GM19438 (cell line): ENCODE measurements around the gene NAP1L1.

Experiments
- ATAC-seq: cut with Tn5 transposase; IDR thresholded peaks from one replicate; pipeline ENCODE4 v1.9.1; 2021; ENCODE audit warnings: low read depth; ENCODE audit not compliant: unreplicated experiment

NAP1L1 gene

GRCh38 chr12:76083904-76084862, at the start of gene NAP1L1:
TSS of gene NAP1L1 (minus strand) at chr12:76084685. CDS start at chr12:76074219, 10,466 bp downstream.
- ATAC-seq = peak; percentile 95

GRCh38 chr12:76127588-76127987, 43.1 kb upstream of the NAP1L1 start:
- no peak for ATAC-seq

GRCh38 chr12:76124456-76124855, 40.0 kb upstream of the NAP1L1 start:
- no peak for ATAC-seq

GRCh38 chr12:76123259-76124212, 39.1 kb upstream of the NAP1L1 start:
- no peak for ATAC-seq

GRCh38 chr12:76119887-76120286, 35.4 kb upstream of the NAP1L1 start:
- no peak for ATAC-seq

GRCh38 chr12:76117751-76118150, 33.3 kb upstream of the NAP1L1 start:
- ATAC-seq = no peak

- ATAC-seq = no peak
These were observed 32.7 kb upstream of the NAP1L1 start for GRCh38 chr12:76117067-76117691.

- no peak for ATAC-seq
These were observed 29.6 kb upstream of the NAP1L1 start for GRCh38 chr12:76113800-76114757.

GRCh38 chr12:76111209-76111749, 26.8 kb upstream of the NAP1L1 start:
- no peak for ATAC-seq

- ATAC-seq = no peak
These were observed 25.4 kb upstream of the NAP1L1 start for GRCh38 chr12:76109879-76110278.

- ATAC-seq = no peak
These were observed 23.9 kb upstream of the NAP1L1 start for GRCh38 chr12:76108356-76108755.

GRCh38 chr12:76106631-76107030, 22.1 kb upstream of the NAP1L1 start:
- ATAC-seq = no peak

GRCh38 chr12:76103958-76104357, 19.5 kb upstream of the NAP1L1 start:
- no peak for ATAC-seq

GRCh38 chr12:76101739-76102385, 17.4 kb upstream of the NAP1L1 start:
- ATAC-seq = no peak

- no peak for ATAC-seq
These were observed 11.7 kb upstream of the NAP1L1 start for GRCh38 chr12:76096079-76096646.

GRCh38 chr12:76094754-76095153, 10.3 kb upstream of the NAP1L1 start:
- no peak for ATAC-seq

GRCh38 chr12:76091246-76091754, 6.8 kb upstream of the NAP1L1 start:
- no peak for ATAC-seq

GRCh38 chr12:76085520-76085868, 1.0 kb upstream of the NAP1L1 start:
- ATAC-seq = no peak
